Stimulated activated naive CD8-positive, alpha-beta T cell treated with anti-CD3 and anti-CD28 coated beads, Interleukin-15, Interleukin-2, amounts not matched to agents 100 U/mL and 50 U/mL, for 24 hours (primary cell): Measurements from ENCODE around the gene GNE.
"Not testable (repeated sequence)": the region's sequence is repeated elsewhere in the genome, so short reads cannot be mapped to it uniquely, and the experiment has no call there.

Experiments used
- ATAC-seq: fragments of 150-1000 bp; cut with Tn5 transposase; one replicate; pipeline ENCODE4 v1.10.0; 2021
- DNase-seq: peaks from one replicate; pipeline ENCODE4 v3.0.0; 2021

GNE gene

DNA sequence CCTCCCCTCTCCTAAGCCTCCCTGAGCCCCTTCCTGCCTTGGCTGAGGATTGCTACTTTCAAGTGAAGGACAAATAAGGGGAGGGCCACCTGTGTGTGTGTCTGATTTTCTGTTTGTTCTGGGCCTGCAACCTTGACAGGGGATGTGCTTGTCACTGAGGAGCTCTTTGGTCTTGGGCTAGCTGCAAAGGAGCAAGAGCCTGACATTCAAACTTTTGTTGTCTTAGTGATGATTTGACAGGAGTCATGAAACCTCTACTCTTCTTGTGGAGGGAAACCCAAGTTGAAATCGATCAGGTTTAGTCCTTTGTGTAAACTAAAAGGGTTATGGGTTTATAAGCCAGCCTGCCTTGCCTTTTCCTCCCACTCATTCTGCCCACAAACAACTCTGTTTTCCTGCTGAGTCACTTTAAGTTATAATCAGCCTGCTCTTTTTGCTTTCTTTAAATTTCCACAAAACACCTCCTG, 50.7 kb downstream of the GNE start:
- peak; percentile 42 for ATAC-seq
- DNase-seq = no peak

DNA sequence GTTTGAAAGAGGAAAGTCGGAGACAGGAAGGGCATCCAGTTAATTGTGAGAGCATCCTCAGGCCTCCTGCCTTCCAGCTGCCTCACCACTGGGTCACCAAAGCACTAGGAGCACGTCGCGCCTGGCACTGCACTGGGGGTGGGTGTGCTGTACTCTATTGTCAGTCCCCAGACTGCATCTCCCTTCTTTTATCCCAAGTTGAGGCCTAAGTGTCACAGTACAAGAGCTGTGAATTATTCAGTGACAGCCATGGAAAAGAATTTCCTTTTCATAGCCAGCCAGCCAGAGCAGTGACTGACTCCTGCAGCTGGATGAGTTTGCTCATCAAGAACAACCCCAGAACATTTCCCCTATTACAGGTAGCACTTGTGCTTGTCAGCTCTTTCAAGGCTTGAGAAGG, 51.2 kb downstream of the GNE start:
- ATAC-seq (no peak), DNase-seq (no peak)

DNA sequence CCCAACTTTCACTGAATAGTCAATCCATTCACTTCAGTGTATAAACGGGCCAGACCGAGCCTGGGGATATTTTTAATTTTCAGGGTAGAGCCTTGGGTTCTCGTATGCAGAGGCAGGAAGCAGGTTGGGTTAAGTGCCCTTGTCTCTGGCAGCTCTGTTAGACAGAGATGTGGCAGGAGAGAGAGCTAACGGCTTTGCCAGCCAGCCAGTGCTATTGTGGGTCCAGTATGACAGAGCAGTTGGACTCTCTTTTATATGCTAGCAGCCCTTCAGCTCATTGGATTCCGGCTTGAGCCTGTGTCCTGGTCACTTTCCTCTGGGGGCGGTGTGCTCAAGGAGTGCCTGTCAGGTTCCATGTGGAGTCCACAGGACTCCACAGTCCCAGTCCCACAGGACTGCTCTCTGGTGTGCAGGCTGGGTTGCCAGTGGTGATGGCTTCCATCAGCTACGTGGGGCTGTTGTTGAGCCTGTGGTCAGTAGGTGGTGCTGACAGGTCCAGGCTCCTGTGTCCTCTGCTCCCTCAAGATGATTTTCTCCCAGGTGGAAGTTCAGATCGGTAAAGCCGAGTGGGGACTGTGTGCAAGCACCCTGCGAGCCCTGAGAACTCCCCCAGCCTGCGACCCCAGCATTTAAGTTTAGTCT, 53.2 kb downstream of the GNE start:
- ATAC-seq (no peak), DNase-seq (no peak)

DNA sequence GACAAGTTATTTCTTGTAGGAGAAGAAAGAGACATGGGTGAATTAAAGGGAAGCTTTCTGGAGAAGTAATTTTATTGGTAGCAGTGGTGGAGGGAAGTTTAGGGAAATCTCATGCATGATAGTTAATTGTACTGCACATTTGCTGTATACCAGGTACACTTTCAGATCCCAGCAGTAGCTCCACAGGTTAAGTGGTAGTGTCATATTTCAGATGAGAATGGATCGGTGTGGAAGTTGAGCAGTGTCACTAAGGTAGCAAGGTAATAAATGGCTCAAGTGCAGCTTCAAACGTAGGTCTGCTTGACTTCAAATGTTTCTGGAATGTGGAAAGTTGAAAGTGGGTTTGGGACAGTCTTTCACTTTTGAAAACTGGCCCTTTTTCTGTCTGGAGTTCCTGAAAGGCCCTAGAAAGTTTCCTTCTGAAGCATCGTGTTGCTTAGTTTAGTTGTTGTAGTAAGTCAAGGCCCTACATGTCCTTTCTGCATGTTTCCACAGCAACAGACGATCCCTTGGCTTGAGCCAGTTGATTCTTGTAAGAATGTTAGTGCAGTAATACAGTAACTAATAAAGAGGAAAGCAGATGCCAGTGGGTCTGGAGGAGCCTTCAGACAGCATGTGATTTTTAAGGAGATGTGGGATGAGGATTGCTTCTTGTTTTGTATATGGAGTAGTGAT, 63.8 kb downstream of the GNE start:
- DNase-seq = no peak
- ATAC-seq = no peak

DNA sequence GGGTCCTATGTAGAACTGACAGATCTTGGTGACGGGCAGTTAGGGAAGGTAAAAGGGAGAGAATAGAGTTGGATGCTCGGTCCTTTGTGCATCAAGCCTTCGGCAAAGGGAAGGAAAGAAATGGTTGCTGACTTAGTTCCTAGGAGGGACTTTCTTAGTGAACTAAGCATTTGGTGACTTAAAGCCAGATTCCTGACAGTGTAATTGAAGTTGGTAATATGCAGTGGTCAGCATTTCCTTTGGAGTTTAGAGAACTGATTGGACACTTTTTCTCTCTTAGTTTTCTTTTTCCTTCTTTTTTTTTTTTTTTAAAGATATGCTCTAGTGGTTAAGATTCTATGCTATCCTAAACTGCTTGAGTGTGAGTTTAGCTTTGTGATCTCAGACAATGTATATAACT, 65.2 kb downstream of the GNE start:
- no peak for ATAC-seq
- DNase-seq = no peak

DNA sequence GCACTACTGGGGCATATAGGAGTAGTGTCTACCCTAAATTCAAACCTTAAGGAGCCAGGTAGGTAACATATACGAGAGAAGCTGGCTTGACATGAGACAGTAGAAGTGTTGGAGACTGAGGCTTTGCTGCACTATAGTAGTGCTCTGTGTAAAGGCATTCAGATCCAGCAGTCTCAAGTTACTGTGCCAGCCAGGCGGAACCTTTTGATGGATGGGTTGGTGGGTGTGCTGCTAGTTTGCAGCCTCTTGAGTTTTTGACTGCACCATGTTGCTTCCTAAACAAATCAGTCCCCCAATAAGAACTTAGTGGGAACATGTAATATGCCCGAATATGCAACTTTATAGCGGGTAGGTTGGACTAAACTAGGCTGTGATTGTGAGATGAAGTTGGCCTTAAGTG, 66.1 kb downstream of the GNE start:
- ATAC-seq (no peak), DNase-seq (no peak)

DNA sequence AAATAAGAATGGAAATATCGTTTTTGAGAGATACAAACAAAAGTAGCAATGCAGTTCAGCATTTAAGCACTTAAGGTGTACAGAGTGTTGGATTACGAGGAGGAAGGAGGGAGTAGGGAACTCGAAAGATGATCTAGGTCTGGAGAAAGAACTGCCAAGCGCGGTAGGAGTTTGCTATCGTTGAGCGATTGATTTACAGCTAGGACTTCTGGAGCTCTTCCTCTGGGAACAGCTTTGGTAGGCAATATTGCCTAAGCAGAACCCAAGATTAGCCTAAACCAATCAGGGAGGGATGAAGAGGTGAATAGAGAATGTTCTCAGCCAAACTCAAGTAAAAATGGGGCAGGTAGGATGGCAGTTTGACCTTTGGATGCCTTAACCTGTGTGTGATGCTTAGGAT, 66.6 kb downstream of the GNE start:
- ATAC-seq = no peak

DNA sequence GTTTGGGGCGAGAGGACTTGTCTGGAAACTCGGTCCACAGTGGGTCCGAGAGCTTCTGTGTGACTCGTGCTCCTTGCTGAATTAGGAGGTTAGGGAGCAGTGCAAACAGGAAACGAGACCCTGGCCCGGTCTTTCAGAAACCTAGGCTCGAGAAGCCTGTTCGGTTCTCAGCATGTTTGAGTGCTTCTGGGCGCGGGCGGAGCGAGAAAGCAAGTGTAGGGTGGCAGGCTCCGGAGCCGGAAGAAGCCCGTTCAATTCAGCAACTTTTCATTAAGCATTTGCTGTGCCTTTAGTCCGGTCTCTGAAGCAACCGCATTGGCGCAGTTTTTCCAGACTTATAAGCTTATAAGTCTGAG, 67.0 kb downstream of the GNE start:
- DNase-seq (peak; percentile 53), ATAC-seq (no peak)

More for the DNA sequence above, 66.6 kb downstream of the GNE start:
- no peak for DNase-seq

DNA sequence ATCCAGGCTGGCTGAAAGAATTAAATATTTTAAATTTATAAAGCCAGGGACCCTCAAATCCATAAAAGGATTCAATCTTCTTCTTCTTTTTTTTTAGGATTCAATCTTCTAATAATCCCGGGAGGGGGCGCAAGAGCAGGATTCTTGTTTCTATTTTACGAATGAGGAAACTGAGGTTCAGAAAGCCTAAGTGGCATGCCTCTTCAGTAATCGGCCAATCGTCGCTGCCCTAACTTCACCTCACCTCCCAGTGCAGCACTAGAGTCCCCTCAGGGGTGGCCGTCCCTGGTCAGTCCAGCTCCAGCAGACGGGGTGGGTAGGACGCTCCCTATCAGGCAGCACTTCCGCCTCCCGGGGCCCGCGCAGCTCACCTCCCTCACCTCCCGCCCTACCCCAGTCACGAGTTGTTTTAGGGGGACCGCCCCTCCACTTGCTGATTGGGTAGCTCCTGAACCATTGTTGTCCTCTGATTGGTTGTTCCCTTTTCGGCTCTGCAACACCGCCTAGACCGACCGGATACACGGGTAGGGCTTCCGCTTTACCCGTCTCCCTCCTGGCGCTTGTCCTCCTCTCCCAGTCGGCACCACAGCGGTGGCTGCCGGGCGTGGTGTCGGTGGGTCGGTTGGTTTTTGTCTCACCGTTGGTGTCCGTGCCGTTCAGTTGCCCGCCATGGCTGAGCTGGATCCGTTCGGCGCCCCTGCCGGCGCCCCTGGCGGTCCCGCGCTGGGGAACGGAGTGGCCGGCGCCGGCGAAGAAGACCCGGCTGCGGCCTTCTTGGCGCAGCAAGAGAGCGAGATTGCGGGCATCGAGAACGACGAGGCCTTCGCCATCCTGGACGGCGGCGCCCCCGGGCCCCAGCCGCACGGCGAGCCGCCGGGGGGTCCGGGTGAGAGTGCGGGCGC, 67.6 kb downstream of the GNE start, which contains the start of gene CLTA:
Gene CLTA, plus strand, starts transcription at position 534 of the 902 bp plus-strand sequence. Its CDS starts 136 bp downstream, at position 670.
- peak; percentile 94 for DNase-seq
- ATAC-seq = peak; percentile 100

DNA sequence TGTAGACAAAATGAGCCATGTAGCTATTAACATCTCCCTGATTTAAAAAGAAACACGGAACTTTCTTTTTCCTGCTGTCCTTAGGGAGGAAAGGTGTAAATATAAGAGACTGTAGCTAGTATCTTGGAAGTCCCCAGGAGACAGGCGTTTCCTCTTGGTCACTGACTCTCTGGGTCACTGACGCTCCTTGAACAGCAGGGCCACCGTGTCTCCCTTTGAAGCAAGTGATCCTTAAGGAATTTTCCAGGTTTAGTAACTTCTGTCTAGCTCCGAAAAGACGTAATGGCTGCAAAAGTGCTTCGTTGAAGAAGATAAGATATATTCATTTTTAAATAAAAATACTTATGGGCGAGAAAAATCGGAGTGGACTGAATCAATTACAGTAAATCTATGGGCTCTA, 68.3 kb downstream of the GNE start:
- DNase-seq = peak; percentile 11
- no peak for ATAC-seq

DNA sequence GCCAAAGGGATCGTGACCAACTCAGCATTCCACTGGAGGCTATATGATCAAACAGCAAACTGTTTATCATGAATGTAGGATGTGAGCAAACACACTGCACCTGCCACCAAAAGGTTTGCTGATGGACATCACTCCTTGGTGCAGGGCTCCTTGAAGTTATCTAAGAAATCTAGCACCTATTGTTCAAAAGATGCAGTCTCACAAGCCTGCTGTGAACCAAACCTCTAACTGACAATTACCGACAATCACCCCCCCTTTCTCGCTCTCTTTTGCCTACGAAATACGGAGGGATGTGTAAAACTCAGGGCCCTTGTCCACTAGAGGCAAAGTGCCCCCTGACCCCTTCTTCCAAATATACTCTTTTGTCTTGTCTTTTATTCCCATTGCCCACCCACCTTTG, 70.0 kb downstream of the GNE start:
- ATAC-seq (no peak), DNase-seq (no peak)

DNA sequence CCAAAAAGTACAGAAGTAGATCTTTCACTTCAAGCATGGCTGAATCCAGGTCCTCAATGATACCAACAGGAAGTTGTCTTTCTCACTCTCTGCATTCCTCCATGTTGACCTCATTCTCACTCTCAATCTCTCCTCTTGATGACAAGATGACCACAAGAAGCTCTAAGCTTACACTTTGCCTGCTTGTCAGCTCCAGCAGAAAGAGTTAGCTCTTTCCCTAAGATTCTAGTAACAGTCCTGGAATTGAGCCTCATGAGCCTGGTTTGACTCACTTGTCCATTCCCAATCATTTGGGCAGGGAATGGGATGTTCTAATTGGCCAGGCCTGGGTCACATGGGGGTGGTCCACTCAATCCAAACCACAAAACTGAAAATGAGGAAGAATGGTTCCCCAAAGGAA, 70.8 kb downstream of the GNE start:
- no peak for ATAC-seq
- DNase-seq = no peak

DNA sequence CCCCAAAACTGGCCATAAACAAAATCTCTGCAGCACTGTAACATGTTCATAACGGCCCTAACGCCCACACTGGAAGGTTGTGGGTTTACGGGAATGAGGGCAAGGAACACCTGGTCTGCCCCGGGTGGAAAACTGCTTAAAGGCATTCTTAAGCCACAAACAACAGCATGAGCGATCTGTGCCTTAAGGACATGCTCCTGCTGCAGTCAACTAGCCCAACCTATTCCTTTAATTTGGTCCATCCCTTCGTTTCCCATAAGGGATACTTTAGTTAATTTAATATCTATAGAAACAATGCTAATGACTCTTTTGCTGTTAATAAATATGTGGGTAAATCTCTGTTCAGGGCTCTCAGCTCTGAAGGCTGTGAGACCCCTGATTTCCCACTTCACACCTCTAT, 78.0 kb downstream of the GNE start:
- not testable (repeated sequence) for ATAC-seq, DNase-seq

DNA sequence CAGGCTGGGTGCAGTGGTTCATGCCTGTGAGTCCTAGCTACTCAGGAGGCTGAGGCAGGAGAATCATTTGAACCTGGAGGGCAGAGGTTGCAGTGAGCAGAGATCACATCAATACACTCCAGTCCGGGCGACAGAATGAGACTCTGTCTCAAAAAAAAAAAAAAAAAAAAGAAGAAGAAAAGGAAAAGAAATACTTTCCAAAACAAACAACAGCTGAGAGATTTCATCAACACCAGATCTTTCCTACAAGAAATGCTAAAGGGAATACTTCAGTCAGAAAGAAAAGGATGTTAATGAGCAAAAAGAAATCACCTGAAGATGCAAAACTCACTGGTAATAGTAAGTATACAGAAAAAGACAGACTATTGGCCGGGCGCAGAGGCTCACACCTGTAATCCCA, 80.7 kb downstream of the GNE start:
- ATAC-seq (no peak), DNase-seq (no peak)

DNA sequence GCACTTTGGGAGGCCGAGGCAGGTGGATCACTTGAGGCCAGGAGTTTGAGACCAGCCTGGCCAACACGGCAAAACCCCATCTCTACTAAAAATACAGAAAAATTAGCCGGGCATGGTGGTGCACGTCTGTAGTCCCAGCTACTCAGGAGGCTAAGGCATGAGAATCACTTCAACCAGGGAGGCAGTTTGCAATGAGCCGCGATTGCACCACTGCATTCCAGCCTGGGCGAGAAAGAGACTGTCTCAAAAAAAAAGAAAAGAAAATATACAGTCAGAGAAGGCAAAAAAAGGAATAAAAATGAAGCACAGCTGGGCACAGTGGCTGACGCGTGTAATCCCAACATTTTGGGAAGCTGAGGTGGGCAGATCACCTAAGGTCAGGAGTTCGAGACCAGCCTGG, 81.8 kb downstream of the GNE start:
- DNase-seq, ATAC-seq: not testable (repeated sequence)

DNA sequence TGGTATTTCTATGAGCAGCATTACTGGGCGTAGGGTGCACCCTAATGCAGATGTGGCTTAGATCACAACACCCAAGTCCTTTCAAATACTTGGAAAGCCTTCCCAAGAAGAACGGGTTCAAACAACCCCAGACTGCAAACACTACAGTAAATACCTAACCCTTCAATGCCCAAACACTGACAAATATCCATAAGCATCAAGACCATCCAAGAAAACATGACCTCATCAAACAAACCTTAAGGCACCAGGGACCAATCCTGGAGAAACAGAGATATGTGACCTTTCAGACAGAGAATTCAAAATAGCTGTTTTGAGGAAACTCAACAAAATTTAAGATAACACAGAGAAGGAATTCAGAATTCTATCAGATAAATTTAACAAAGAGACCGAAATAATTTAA, 83.0 kb downstream of the GNE start:
- not testable (repeated sequence) for ATAC-seq, DNase-seq

DNA sequence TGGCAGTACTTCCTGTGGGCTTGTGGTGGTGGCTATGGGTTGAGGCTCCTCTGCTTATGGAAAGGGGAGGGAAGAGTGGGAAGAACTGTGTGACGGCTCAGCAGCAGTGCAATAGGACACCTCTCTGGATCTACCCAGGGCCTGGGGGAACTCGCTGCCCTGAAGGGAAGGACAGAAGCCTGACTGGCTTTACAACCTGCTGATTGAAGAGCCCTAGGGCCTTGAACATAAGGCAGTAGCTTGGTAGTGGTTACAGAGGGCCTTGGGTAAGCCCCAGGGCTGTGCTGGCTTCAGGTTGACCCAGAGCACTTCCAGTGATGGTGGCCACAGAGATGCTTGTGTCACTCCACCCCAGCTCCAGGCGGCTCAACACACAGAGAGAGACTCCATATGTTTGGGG, 83.5 kb downstream of the GNE start:
- DNase-seq (no peak), ATAC-seq (no peak)

DNA sequence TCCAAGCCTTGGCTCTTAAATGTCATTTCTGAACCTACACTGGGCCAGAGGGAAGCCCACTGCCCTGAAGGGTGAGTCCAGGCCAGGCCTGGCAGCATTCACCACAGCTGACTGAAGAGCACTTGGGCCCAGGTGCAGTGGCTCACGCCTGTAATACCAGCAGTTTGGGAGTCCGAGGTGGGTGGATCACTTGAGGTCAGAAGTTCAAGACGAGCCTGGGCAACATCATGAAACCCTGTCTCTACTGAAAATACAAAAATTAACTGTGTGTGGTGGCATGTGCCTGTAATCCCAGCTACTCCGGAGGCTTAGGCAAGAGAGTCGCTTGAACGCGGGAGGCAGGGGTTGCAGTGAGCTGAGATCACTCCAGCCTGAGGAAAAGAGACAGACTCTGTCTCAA, 84.0 kb downstream of the GNE start:
- DNase-seq (no peak), ATAC-seq (no peak)

DNA sequence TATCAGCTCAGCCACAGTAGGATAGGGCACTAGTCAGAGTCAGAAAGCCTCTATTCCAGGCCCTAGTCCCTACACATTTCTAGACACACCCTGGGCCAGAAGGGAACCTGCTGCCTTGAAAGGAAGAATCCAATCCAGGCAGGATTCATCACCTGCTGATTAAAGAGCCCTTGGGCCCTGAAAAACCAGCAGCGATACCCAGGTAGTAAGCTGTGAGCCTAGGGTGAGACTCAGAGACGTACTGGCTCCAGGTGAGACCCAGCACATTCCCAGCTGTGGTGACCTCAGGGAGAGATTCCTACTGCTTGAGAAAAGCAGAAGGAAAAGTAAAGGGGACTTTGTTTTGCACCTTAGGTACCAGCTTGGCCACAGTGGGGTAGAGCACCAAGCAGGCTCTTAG, 84.4 kb downstream of the GNE start:
- DNase-seq (no peak), ATAC-seq (no peak)

DNA sequence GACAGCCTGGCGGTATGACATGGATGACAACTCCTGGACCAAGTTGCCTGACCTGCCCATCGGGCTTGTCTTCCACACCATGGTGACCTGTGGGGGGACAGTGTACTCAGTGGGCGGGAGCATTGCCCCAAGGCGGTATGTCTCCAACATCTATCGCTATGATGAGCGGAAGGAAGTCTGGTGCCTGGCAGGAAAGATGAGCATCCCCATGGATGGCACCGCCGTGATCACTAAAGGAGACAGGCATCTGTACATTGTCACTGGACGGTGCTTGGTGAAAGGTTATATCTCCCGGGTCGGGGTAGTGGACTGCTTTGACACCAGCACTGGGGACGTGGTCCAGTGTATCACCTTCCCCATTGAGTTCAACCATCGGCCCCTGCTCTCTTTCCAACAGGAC, 87.7 kb downstream of the GNE start:
- no peak for DNase-seq
- ATAC-seq = no peak

DNA sequence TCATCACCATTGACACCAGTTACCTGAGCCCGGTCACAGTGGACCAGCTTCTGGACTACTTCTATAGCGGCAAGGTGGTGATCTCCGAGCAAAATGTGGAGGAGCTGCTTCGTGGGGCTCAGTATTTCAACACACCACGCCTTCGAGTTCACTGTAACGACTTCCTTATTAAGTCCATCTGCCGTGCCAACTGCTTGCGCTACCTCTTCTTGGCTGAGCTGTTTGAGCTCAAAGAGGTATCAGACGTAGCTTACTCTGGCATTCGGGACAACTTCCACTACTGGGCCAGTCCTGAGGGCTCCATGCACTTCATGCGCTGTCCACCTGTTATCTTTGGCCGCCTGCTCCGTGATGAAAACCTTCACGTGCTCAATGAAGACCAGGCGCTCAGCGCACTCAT, 88.5 kb downstream of the GNE start:
- ATAC-seq (no peak), DNase-seq (no peak)

DNA sequence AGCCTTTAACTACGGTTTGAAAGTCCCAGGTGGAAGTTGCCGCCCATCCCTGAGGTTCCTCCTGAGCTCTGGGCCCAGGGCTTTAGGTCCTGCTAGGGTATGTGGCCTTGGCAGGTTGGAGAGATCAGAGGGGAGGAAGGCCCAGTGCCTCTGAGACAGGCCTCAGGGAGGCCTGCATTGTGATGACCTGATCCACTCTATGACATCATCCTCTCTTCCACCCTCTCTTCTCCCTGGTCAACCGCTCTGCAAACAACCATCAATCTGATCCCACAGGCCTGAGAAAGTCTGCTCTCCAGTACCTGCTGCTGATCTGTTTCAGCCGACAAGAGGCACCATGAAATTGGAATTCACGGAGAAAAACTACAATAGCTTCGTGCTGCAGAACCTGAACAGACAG, 89.1 kb downstream of the GNE start, which contains the start of gene CCIN:
Gene CCIN, plus strand, starts transcription at position 223 of the 400 bp plus-strand sequence. Its CDS starts 115 bp downstream, at position 338.
- no peak for ATAC-seq
- DNase-seq = no peak
